Astrocyte (in vitro differentiated cells and primary cell): ENCODE data around the gene ATP6V1G2. TPM values are rescaled to one million over a fixed set of nuclear protein-coding genes. Genes with fewer than 3 reads are reported as not detected.

ENCODE experiments used
- DNase-seq: peaks from one replicate; pipeline ENCODE4 v3.0.0-alpha.2; 2010; ENCODE audit warnings: low read depth
- FAIRE-seq: peaks from 2 replicates; lab custom pipeline; 2011; peaks lifted over from hg19 to GRCh38; lab: Jason Lieb, UNC
- H2AFZ ChIP-seq: 2 replicates; pipeline ENCODE4 v1.6.0; 2012; ENCODE audit warnings: low read depth, low read length, inconsistent platforms
- H3K27ac ChIP-seq: 2 replicates; pipeline ENCODE4 v1.5.1; 2011; ENCODE audit warnings: low read depth, low read length, inconsistent platforms
- H3K27me3 ChIP-seq: 2 replicates; pipeline ENCODE4 v1.6.0; 2011; ENCODE audit warnings: low read length, inconsistent platforms; ENCODE audit not compliant: insufficient read depth
- H3K36me3 ChIP-seq: 2 replicates; pipeline ENCODE4 v1.5.1; 2011; ENCODE audit warnings: low read length, inconsistent platforms; ENCODE audit not compliant: insufficient read depth
- H3K4me1 ChIP-seq: 2 replicates; pipeline ENCODE4 v1.5.1; 2011; ENCODE audit warnings: low read length, inconsistent platforms; ENCODE audit not compliant: insufficient read depth
- H3K4me2 ChIP-seq: 2 replicates; pipeline ENCODE4 v1.6.0; 2012; ENCODE audit warnings: low read length, inconsistent platforms
- H3K4me3 ChIP-seq: 2 replicates; pipeline ENCODE4 v1.5.1; 2011; ENCODE audit warnings: low read depth, mild to moderate bottlenecking, low read length, inconsistent platforms; ENCODE audit not compliant: insufficient read depth
- H3K79me2 ChIP-seq: 2 replicates; pipeline ENCODE4 v1.6.0; 2012; ENCODE audit warnings: mild to moderate bottlenecking, low read length, inconsistent platforms; ENCODE audit not compliant: insufficient read depth
- H3K9ac ChIP-seq: 2 replicates; pipeline ENCODE4 v1.6.0; 2012; ENCODE audit warnings: mild to moderate bottlenecking, low read length, inconsistent platforms
- H3K9me3 ChIP-seq: 2 replicates; pipeline ENCODE4 v1.5.1; 2012; ENCODE audit warnings: low read depth, mild to moderate bottlenecking, low read length, inconsistent platforms; ENCODE audit not compliant: insufficient read depth
- H4K20me1 ChIP-seq: 2 replicates; pipeline ENCODE4 v1.6.0; 2012; ENCODE audit warnings: low read length, inconsistent platforms; ENCODE audit not compliant: insufficient read depth
- H3K27ac Mint-ChIP-seq: one replicate; pipeline ENCODE4 v1.8.0; 2021; ENCODE audit warnings: mild to moderate bottlenecking, mixed read lengths; ENCODE audit not compliant: unreplicated experiment
- H3K27me3 Mint-ChIP-seq: one replicate; pipeline ENCODE4 v1.8.0; 2021; ENCODE audit warnings: low read depth, mixed read lengths; ENCODE audit not compliant: unreplicated experiment
- H3K36me3 Mint-ChIP-seq: one replicate; pipeline ENCODE4 v1.8.0; 2021; ENCODE audit warnings: low read depth, mixed read lengths; ENCODE audit not compliant: unreplicated experiment
- H3K4me1 Mint-ChIP-seq: one replicate; pipeline ENCODE4 v1.8.0; 2021; ENCODE audit warnings: low read depth, mixed read lengths; ENCODE audit not compliant: unreplicated experiment
- H3K4me3 Mint-ChIP-seq: one replicate; pipeline ENCODE4 v1.8.0; 2021; ENCODE audit warnings: mild to moderate bottlenecking, moderate library complexity, mixed read lengths; ENCODE audit not compliant: unreplicated experiment
- H3K9me3 Mint-ChIP-seq: one replicate; pipeline ENCODE4 v1.8.0; 2021; ENCODE audit warnings: mild to moderate bottlenecking, mixed read lengths; ENCODE audit not compliant: unreplicated experiment
- CTCF ChIP-seq: IDR thresholded peaks from 2 replicates; pipeline ENCODE4 v1.5.1; 2011; ENCODE audit warnings: low read depth, mild to moderate bottlenecking, inconsistent platforms, low read length, moderate library complexity; ENCODE audit not compliant: insufficient read depth
- EZH2 ChIP-seq: IDR thresholded peaks from 2 replicates; pipeline ENCODE4 v1.6.1; 2012; ENCODE audit warnings: mild to moderate bottlenecking, low read length, inconsistent platforms; ENCODE audit not compliant: insufficient read depth
- total RNA-seq: library from RNA; stranded (reverse); gene quantifications from 2 replicates; pipeline ENCODE4 v1.2.1, GENCODE V29; 2021

The ATP6V1G2 gene
- total RNA-seq, 1 donor from 2014 or later: 2.6 TPM

DNA sequence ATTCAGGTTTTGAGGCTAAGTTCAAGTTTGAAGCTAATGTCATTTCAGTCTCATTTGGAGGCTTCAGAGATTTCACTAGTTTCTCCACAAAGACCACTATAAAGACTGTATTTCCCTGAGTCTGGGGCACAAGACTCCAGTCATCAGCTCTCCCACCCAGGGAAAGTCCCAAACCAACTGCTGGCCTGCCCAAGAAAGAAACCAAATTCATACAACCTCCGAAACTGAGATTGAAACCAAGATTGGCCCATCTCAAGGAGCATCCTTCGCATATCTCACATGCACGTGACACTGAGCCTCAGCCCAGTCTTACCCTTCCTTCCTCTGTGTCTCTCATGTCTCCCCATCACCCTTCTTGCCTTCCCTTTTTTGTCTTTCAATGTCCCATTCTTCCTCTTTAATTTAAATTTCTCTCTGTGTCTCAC, 22.1 kb upstream of the ATP6V1G2 start:
- Mint-ChIP-seq H3K4me1 (peaks cover 9% of the 10 kb centered on the region), H3K4me3 (no peak overlapping the region), H3K27me3 (peaks cover 15% of the 10 kb centered on the region), H3K36me3 (peaks cover 2% of the 10 kb centered on the region), H3K27ac (no peak overlapping the region), H3K9me3 (no peaks in the 10 kb centered on the region)
- FAIRE-seq (no peak), DNase-seq (no peak)
- no peak overlapping the region for H3K9ac ChIP-seq
- H3K4me3 ChIP-seq: no peak overlapping the region
- H2AFZ ChIP-seq: no peak overlapping the region
- H3K27ac ChIP-seq: no peak overlapping the region
- no peaks in the 10 kb centered on the region for H3K4me1 ChIP-seq
- no peaks in the 10 kb centered on the region for H4K20me1 ChIP-seq
- no peaks in the 10 kb centered on the region for H3K79me2 ChIP-seq
- no peaks in the 10 kb centered on the region for H3K9me3 ChIP-seq
- TF ChIP-seq EZH2: no peak
- TF ChIP-seq CTCF: no peak
- no peak overlapping the region for H3K4me2 ChIP-seq
- H3K36me3 ChIP-seq: no peaks in the 10 kb centered on the region
- H3K27me3 ChIP-seq: no peaks in the 10 kb centered on the region

- no peak overlapping the region for H2AFZ ChIP-seq
- H3K27ac Mint-ChIP-seq: no peak overlapping the region
- no peak overlapping the region for H3K4me3 ChIP-seq
Measured at GRCh38 chr6:31567531-31568370, 21.3 kb upstream of the ATP6V1G2 start.

More at GRCh38 chr6:31567531-31568370, 21.3 kb upstream of the ATP6V1G2 start:
- no peaks in the 10 kb centered on the region for H4K20me1 ChIP-seq
- FAIRE-seq: no peak
- H3K4me1 ChIP-seq: no peaks in the 10 kb centered on the region
- no peak for DNase-seq
- H3K36me3 ChIP-seq: no peaks in the 10 kb centered on the region
- H3K4me2 ChIP-seq: no peak overlapping the region
- Mint-ChIP-seq H3K4me3 (no peak overlapping the region), H3K9me3 (no peaks in the 10 kb centered on the region), H3K27me3 (peaks cover 11% of the 10 kb centered on the region), H3K4me1 (peaks cover 9% of the 10 kb centered on the region), H3K36me3 (peaks cover 2% of the 10 kb centered on the region)
- no peak overlapping the region for H3K27ac ChIP-seq
- no peaks in the 10 kb centered on the region for H3K9me3 ChIP-seq
- TF ChIP-seq CTCF: no peak
- no peak for TF ChIP-seq EZH2
- H3K27me3 ChIP-seq: no peaks in the 10 kb centered on the region
- no peaks in the 10 kb centered on the region for H3K79me2 ChIP-seq
- H3K9ac ChIP-seq: no peak overlapping the region
